HT1080 (cell line): Measurements from ENCODE around the gene TMEM108. TPM values are rescaled to one million over a fixed set of nuclear protein-coding genes. Genes with fewer than 3 reads are reported as not detected.

ENCODE experiments used
- DNase-seq: peaks from one replicate; pipeline ENCODE4 v3.0.0-alpha.2; 2015; ENCODE audit warnings: low read depth
- total RNA-seq: library from RNA; depleted of rRNA; stranded (reverse); fragments of >200 nt; shearing (Covaris generic); gene quantifications from 2 replicates; pipeline ENCODE4 v1.2.3, GENCODE V29; 2014

TMEM108 gene
- total RNA-seq, 1 experiment from 2014 or later: 0.23 TPM

GRCh38 chr3:133377396-133377795 is 339.2 kb downstream of the TMEM108 start:
- peak; percentile 54 for DNase-seq

GRCh38 chr3:133379926-133380325 is 341.7 kb downstream of the TMEM108 start:
- no peak for DNase-seq

DNA sequence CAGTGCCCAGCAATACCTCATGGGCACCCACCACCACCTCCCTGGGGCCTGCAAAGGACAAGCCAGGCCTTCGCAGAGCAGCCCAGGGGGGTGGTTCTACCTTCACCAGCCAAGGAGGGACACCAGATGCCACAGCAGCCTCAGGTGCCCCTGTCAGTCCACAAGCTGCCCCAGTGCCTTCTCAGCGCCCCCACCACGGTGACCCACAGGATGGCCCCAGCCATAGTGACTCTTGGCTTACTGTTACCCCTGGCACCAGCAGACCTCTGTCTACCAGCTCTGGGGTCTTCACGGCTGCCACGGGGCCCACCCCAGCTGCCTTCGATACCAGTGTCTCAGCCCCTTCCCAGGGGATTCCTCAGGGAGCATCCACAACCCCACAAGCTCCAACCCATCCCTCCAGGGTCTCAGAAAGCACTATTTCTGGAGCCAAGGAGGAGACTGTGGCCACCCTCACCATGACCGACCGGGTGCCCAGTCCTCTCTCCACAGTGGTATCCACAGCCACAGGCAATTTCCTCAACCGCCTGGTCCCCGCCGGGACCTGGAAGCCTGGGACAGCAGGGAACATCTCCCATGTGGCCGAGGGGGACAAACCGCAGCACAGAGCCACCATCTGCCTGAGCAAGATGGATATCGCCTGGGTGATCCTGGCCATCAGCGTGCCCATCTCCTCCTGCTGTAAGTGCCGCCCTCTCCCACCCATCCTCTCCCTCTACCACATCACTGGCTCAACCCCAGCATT is 342.5 kb downstream of the TMEM108 start:
- DNase-seq: no peak

DNA sequence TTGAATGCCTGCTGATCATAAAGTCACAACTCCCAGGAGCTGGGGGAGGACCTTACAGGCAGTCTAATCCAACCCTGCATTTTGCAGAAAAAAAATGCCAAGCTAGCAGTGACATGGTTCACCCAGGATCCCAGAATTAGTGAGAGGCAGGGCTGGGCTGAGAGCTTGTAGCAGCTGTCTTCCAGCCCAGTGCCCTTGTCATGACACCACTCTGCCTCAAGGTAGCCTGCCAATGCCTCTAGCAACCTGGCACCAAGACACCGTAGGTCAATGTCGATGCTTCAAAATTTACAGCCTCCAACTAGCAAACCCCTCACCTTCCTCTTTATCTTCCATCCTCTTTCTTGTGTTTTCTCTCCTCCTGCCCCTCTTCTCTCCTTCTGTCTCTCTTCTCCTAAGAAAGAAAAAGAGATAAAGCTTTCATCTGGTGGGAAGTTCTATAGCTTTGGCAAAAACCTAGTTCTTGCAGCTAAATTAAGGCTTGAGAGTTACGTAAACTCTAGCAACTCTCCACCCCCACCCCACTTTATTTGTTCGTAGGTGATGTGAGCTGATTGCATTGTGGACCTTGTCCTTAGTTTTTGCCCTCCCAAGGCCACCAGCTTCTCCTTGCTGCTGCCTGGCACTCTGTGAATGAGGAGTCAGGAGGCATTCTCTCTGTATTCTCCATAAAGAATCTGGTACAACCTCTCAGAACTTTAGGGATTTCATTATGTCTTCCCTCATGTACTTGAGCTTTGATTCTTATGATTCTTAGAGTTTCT is 343.3 kb downstream of the TMEM108 start:
- DNase-seq: no peak

GRCh38 chr3:133383175-133383574 is 345.0 kb downstream of the TMEM108 start:
- DNase-seq: peak; percentile 41

GRCh38 chr3:133383741-133384140 is 345.6 kb downstream of the TMEM108 start:
- no peak for DNase-seq

DNA sequence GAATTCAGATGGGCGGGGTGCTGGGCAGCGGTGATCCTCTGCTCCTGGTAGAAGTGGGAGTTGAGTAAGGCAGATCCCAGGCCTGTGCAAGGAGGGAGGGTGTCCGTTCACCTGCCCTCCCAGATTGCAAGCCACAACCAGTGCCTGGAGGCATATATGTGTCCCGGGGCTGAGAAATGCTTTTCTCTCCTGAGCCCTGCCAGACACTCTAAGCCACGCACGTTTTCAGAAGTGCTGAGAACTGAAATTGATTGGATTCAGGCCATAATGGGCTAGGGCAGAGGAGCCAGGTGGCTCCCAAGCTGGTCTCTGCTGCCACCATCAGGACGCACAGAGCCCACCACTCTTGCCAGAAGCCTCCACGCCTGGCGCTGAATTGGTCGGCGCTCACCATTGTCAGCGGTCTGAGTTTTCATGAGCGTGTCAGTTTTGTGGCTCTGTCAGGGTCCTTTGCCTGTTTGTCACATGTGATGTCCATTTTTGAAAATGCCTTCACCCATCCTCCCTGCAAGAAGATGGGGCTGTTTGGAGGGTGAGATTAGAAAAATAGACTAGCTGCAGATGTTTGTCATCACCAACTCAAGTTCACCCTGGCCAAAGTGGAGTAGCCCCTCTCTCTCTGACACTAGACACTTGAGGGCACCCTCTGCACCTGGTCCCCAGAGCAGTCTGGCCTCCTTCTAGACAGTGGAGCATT is 346.3 kb downstream of the TMEM108 start:
- peak; percentile 67 for DNase-seq

- DNase-seq: no peak
Observed at GRCh38 chr3:133386876-133387275, 348.7 kb downstream of the TMEM108 start.

- DNase-seq: no peak
Observed at GRCh38 chr3:133387341-133387740, 349.1 kb downstream of the TMEM108 start.

DNA sequence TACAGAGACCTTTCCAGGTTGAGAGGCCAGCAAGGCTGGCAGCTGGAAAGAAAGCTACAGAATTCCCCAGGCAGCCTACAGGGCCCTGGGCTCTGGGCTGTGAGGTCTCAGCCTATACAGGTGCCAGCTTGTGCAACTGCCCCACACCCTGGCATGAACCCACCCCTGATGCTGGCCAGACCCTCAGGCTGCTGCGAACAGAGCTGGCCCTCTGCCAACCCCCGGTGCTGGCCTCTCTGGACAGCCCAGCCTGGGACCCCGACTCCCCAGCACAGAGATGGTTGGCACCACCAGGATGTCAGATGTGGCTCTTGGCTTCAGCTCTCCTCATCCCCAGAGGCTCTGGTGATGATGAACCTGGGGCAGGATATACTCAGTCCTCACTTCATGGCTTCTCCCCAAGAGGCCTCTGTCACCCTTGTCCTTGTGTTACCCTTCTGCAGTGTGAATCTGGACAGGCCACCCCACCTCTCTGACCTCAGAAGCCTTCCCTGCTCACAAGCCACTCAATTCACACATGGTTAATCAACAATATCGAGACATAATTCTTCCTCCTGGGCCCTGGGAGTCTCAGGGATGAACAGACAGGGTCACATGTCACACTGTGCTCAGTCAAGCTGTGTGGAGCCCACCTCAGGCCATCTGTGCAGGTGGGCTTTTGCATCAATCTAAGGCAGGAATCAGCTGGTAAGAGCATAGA is 350.7 kb downstream of the TMEM108 start:
- DNase-seq: no peak

DNA sequence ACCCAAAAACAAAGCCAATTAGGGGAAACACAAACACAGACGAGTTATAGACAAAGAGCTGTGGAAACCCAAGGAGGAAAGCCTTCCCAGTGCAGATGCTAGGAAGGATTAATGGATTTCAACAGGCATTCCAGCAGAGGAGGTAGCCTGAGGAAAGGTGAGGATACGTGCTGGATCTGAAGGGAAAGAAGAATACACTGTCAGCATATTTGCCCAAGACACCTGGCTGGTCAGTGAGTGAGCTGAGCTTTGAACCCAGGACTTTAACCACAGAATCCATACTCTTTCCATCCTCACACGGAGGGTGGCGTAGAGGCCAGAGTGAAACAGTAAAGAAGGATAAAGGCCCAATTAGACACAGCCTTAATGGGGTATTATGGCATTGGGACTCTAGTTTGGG is 352.5 kb downstream of the TMEM108 start:
- DNase-seq: no peak

- no peak for DNase-seq
Observed at GRCh38 chr3:133393204-133393603, 355.0 kb downstream of the TMEM108 start.

GRCh38 chr3:133393691-133394474 is 355.7 kb downstream of the TMEM108 start:
- DNase-seq: no peak

DNA sequence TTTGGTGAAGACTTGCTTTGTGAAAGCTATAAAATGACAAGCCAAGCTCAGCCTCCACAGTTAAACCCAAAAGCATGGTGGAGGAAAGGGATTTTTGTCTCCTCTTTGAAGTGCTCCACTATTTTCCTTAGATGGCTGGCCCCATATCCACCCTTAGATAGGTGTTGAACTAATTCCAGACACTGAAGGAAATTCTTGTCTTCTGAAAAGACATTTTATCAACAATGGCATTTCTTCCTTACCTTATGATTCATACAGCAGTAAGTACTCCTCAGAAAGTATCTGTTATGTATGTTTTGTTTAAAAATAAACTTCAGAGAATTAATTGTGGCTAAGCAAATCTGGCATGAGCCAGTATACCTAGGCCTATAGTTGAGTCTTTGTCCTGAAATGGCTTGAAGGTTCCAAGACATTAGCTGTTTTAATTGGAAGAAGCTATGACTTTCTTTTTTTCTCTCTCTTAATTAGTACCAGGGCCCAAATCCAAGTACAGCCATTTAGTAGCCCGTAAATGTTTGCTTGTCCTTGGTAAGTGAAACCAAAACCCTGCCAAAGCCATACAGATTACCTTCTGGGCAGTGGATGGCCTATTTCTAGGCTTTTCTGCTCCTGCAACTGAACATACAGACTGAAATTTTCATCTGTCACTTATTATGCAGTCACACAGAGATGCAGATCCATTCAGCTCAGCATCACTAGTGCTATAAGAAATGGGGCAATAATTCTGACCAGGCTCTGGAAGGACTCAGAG is 356.5 kb downstream of the TMEM108 start:
- DNase-seq: no peak

DNA sequence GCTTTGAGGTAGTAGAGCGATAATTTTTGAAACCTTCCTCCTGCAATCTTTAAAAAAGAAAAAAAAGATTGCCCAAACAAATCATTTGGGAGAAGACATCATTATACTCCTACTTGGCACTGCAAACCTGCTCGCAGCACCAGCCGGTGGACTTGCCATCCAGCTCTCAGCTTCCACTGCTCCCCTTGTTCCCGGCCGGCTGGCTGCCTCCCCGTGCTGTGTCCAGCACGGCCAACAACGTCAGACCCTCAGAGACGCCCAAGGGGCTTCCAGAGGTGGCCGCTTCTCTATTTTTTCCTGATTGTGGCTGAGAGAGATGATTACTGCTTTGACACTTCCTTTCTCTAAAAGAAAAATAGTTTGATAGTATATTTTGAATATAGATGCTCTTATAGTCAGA is 358.7 kb downstream of the TMEM108 start:
- no peak for DNase-seq

DNA sequence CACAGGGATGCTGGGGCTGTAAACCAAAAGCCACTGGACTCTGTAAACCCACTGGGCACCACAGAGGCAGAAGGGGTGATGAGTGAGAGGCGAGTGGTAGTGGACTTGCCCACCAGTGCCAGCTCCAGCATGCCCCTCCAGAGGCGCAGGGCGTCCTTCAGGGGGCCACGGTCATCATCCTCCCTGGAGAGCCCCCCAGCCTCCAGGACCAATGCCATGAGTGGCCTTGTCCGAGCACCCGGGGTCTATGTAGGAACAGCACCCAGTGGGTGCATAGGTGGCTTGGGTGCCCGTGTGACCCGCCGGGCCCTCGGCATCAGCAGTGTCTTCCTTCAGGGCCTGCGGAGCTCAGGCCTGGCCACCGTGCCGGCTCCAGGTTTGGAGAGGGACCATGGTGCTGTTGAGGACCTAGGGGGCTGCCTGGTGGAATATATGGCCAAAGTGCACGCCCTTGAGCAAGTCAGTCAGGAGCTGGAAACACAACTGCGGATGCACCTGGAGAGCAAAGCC is 361.9 kb downstream of the TMEM108 start, which contains the start of gene BFSP2:
BFSP2 (plus strand) TSS at position 51 of the 510 bp plus-strand sequence; CDS start at position 79, 28 bp downstream.
- DNase-seq: no peak

DNA sequence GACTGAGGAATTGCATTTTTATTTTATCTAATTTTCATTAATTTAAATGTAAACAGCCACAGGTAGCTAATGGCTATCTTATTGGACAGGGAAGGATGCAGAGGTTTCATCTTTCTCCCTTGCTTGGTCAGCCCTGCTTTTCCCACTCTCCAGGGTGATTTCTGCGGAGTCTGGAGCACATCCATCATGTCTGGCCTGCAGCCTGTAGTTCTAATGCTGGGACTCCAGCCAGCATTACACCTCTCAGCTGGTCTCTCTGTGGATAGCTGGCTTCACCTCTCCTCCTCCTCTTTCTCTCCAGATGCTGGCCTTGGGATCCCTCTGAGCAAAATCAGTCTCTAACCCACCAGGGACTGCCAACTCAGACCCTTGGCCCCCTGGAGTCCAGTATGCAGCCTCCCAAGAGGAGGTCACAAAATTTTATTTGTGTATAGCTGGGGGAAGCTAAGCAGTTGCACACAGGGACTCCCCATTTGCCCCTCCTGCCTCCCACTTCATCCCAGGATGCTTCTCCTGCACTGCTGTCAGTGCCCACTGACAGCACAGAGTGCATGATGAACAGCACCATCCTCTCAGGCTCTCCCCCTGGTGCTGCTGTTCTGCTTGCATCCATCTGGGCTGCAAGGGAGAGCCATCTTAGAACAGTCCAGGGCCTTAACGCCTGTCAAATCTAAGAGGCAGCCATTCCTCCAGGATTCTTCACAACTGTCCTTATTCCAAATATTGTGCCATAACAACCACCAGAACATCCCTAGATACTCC is 363.4 kb downstream of the TMEM108 start:
- no peak for DNase-seq

- no peak for DNase-seq
Observed at GRCh38 chr3:133404920-133405319, 366.7 kb downstream of the TMEM108 start.

- no peak for DNase-seq
Observed at GRCh38 chr3:133408366-133408765, 370.2 kb downstream of the TMEM108 start.
